Sigmoid colon (tissue), 7 donors: ENCODE measurements around the gene JPH2. TPM values are rescaled to one million over a fixed set of nuclear protein-coding genes. Genes with fewer than 3 reads are reported as not detected.

Experiments used
- DNase-seq: peaks from one replicate; pipeline ENCODE4 v3.0.0-alpha.2; 2019
- H3K27ac ChIP-seq, 4 donors: fragments of 200-600 bp; sonication (generic); one replicate each; pipeline ENCODE4 v1.5.1; 2016 to 2019; ENCODE audit warnings: mild to moderate bottlenecking in 1 of 4
- H3K27me3 ChIP-seq, 3 donors: fragments of 200-600 bp; sonication (generic); one replicate each; pipeline ENCODE4 v1.5.1; 2019; ENCODE audit warnings: mild to moderate bottlenecking in 1 of 3
- H3K36me3 ChIP-seq, 4 donors: fragments of 200-600 bp; sonication (generic); one replicate each; pipeline ENCODE4 v1.5.1; 2016 to 2019
- H3K4me1 ChIP-seq, 4 donors: fragments of 200-600 bp; sonication (generic); one replicate each; pipeline ENCODE4 v1.5.1; 2017 to 2019
- H3K4me3 ChIP-seq, 4 donors: fragments of 200-600 bp; sonication (generic); one replicate each; pipeline ENCODE4 v1.5.1; 2017 to 2019; ENCODE audit warnings: mild to moderate bottlenecking in 2 of 4, moderate library complexity in 1 of 4
- H3K9me3 ChIP-seq, 4 donors: fragments of 200-600 bp in 3 of 4; sonication (generic) in 3 of 4; one replicate each; pipeline versions ENCODE4 v1.5.1 to v1.6.1; 2013 to 2019
- CTCF ChIP-seq, 4 experiments: fragments of 450-650 bp in 3 of 4; fragments of 200-600 bp in 1 of 4; IDR thresholded peaks; one replicate each; pipeline ENCODE4 v1.5.1; 2016 to 2019; ENCODE audit warnings: antibody characterized with exemption in 4 of 4, mild to moderate bottlenecking in 3 of 4, moderate library complexity in 2 of 4
- EP300 ChIP-seq, 4 donors: sonication (generic); formaldehyde crosslinking; IDR thresholded peaks; one replicate each; pipeline ENCODE4 v1.6.1; 2017; ENCODE audit warnings: antibody characterized with exemption in 4 of 4
- POLR2A ChIP-seq, 2 donors: fragments of 450-650 bp; IDR thresholded peaks; one replicate each; pipeline ENCODE4 v1.6.1; 2016; ENCODE audit warnings: antibody characterized with exemption in 2 of 2, mild to moderate bottlenecking in 2 of 2, moderate library complexity in 2 of 2
- POLR2AphosphoS5 ChIP-seq, 4 donors: sonication (generic); formaldehyde crosslinking; IDR thresholded peaks; one replicate each; pipeline ENCODE4 v1.6.1; 2017; ENCODE audit warnings: antibody characterized with exemption in 4 of 4
- WGBS, 2 donors: extraction: QIAGEN DNeasy Blood & Tissue Kit; methylation state at CpG; one replicate each; pipeline ENCODE4 v1.1.7; 2013; 5-methylcytosine and 5-hydroxymethylcytosine counted together
- intact Hi-C: fragments of 100-400 bp; cut with DNase I; formaldehyde crosslinking; loops from one replicate; pipeline ENCODE4 v1.15.1; 2023
- polyA plus RNA-seq, 3 donors: library from polyadenylated mRNA; stranded (reverse); fragments of 200-250 nt; gene quantifications; one replicate each; pipeline ENCODE4 v1.2.3, GENCODE V29; 2013
- total RNA-seq, 4 donors: library from RNA; depleted of rRNA; stranded (reverse); fragments of >200 nt; gene quantifications; one replicate each; pipeline ENCODE4 v1.1.0, GENCODE V29; 2016
- donor health status: healthy with polysubstance abuse.
- donor health status: Bipolar disorder and iron deficiency.
- donor health status: healthy.

The JPH2 gene
- total and polyA plus RNA-seq, 7 donors = 0.23 to 166 (median 52.0) TPM

GRCh38 chr20:44231713-44232468, 44.9 kb upstream of the JPH2 start:
- H3K36me3 ChIP-seq = no peaks in the 10 kb centered on the region
- H3K4me3 ChIP-seq = no peak overlapping the region
- H3K4me1 ChIP-seq = no peaks in the 10 kb centered on the region
- H3K27me3 ChIP-seq = no peaks in the 10 kb centered on the region
- H3K27ac ChIP-seq = no peak overlapping the region
- no peak for TF ChIP-seq EP300 (IDR thresholded peaks at IDR 0.05)
- no peak for TF ChIP-seq POLR2AphosphoS5 (IDR thresholded peaks at IDR 0.05)
- 83 to 87% methylated on average over 10 of the region's 10 CpGs for WGBS, 2 donors
- intact Hi-C loops = no loop called here
- no peaks in the 10 kb centered on the region for H3K9me3 ChIP-seq
- DNase-seq = no peak

DNA sequence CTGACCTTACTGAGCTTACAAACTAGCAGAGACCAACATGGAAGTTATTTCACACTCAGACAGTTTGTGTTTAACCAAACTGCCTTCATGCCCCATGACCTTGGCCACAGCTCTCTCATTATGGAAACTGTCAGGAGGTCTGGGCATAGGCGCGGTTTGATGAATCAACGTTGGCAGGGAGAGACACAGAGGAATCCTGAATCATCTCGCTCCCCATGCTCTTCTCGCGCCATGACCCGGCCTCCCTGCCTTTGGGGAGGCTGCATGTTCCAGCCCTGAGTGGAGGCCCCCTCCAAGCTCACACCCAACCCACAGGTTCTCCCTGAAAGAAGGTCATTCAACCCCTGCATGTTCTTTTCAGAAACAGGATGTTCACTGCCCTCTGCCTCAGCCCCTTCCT, 44.2 kb upstream of the JPH2 start:
- H3K9me3 ChIP-seq = no peaks in the 10 kb centered on the region
- no peak for DNase-seq
- intact Hi-C loops = no loop called here
- H3K4me3 ChIP-seq = no peak overlapping the region
- TF ChIP-seq POLR2A (IDR thresholded peaks at IDR 0.05) = no peak
- no peak for TF ChIP-seq POLR2AphosphoS5 (IDR thresholded peaks at IDR 0.05)
- no peak for TF ChIP-seq EP300 (IDR thresholded peaks at IDR 0.05)
- no peaks in the 10 kb centered on the region for H3K27me3 ChIP-seq
- H3K4me1 ChIP-seq = no peaks in the 10 kb centered on the region
- 82 to 86% methylated on average over 7 of the region's 7 CpGs for WGBS, 2 donors
- no peaks in the 10 kb centered on the region for H3K36me3 ChIP-seq
- H3K27ac ChIP-seq = no peak overlapping the region

- DNase-seq = no peak
- TF ChIP-seq POLR2AphosphoS5 (IDR thresholded peaks at IDR 0.05) (no peak), CTCF (IDR thresholded peaks at IDR 0.05) (no peak), EP300 (IDR thresholded peaks at IDR 0.05) (no peak), POLR2A (IDR thresholded peaks at IDR 0.05) (no peak)
- no peaks in the 10 kb centered on the region for H3K4me1 ChIP-seq
These were observed 41.7 kb upstream of the JPH2 start for GRCh38 chr20:44228465-44229258.

GRCh38 chr20:44224637-44225036, 37.6 kb upstream of the JPH2 start:
- Histone ChIP-seq H3K27me3 (no peaks in the 10 kb centered on the region), H3K4me1 (no peaks in the 10 kb centered on the region), H3K4me3 (no peak overlapping the region), H3K36me3 (no peaks in the 10 kb centered on the region), H3K9me3 (no peaks in the 10 kb centered on the region), H3K27ac (no peak overlapping the region)
- DNase-seq = peak; percentile 3
- WGBS, 2 donors = 57 to 78% methylated on average over 5 of the region's 5 CpGs
- TF ChIP-seq CTCF (IDR thresholded peaks at IDR 0.05) = no peak
- TF ChIP-seq EP300 (IDR thresholded peaks at IDR 0.05) = no peak
- no peak for TF ChIP-seq POLR2A (IDR thresholded peaks at IDR 0.05)
- TF ChIP-seq POLR2AphosphoS5 (IDR thresholded peaks at IDR 0.05) = no peak
- intact Hi-C loops = no loop called here

More at GRCh38 chr20:44228465-44229258, 41.7 kb upstream of the JPH2 start:
- no peaks in the 10 kb centered on the region for H3K27me3 ChIP-seq
- no peaks in the 10 kb centered on the region for H3K36me3 ChIP-seq
- no peak overlapping the region for H3K27ac ChIP-seq
- WGBS, 2 donors = 86 to 87% methylated on average over 17 of the region's 17 CpGs
- H3K9me3 ChIP-seq = no peaks in the 10 kb centered on the region
- H3K4me3 ChIP-seq = no peak overlapping the region
- intact Hi-C loops = no loop called here

- no peak overlapping the region for H3K27ac ChIP-seq
- H3K36me3 ChIP-seq = no peaks in the 10 kb centered on the region
- no peak for DNase-seq
- WGBS, 2 donors = 19 to 59% methylated on average over 5 of the region's 5 CpGs
- intact Hi-C loops = no loop called here
- no peaks in the 10 kb centered on the region for H3K9me3 ChIP-seq
- H3K4me1 ChIP-seq = no peaks in the 10 kb centered on the region
- TF ChIP-seq CTCF (IDR thresholded peaks at IDR 0.05) = no peak
- TF ChIP-seq POLR2A (IDR thresholded peaks at IDR 0.05) = no peak
- no peak for TF ChIP-seq EP300 (IDR thresholded peaks at IDR 0.05)
- TF ChIP-seq POLR2AphosphoS5 (IDR thresholded peaks at IDR 0.05) = no peak
- no peak overlapping the region for H3K4me3 ChIP-seq
- H3K27me3 ChIP-seq = no peaks in the 10 kb centered on the region
These were observed 36.7 kb upstream of the JPH2 start for GRCh38 chr20:44223721-44224120.
